GM13977 (cell line): ENCODE measurements around the gene ATG12.

Experiments used
- DNase-seq: peaks from one replicate; pipeline ENCODE4 v3.0.0; 2012; ENCODE audit warnings: low spot score
- CTCF ChIP-seq: IDR thresholded peaks from 2 replicates; pipeline ENCODE4 v1.5.1; 2012; ENCODE audit warnings: mild to moderate bottlenecking, control low read depth; ENCODE audit not compliant: insufficient read depth; ENCODE audit errors: extremely low read depth, missing control alignments
- in situ Hi-C: fragments of 300-500 bp; cut with MboI; formaldehyde crosslinking; loops from one replicate; pipeline ENCODE4 v1.12.0; 2022; ENCODE audit warnings: low sequenced_read_pairs, low pct_unique_long_range_greater_than_20kb, mixed read lengths, inconsistent platforms; ENCODE audit not compliant: unreplicated experiment

ATG12 gene

GRCh38 chr5:115843444-115844130 lies 2.2 kb upstream of the ATG12 start:
- no peak for DNase-seq
- in situ Hi-C loops: loop anchor here (10.0 to 25.0 kb wide), 2 partner anchors 219 kb away; partner anchors contain the start of gene TMED7
- no peak for TF ChIP-seq CTCF

- no peak for TF ChIP-seq CTCF
- DNase-seq: no peak
- in situ Hi-C loops: loop anchor here (10.0 to 25.0 kb wide), 2 partner anchors 218 to 219 kb away; partner anchors contain the start of gene TMED7
These were observed 1.6 kb upstream of the ATG12 start for GRCh38 chr5:115842952-115843351.

- TF ChIP-seq CTCF: peak; percentile 33
- in situ Hi-C loops: loop anchor here (10.0 to 25.0 kb wide), 2 partner anchors 218 to 220 kb away; partner anchors contain the start of gene TMED7
- DNase-seq: no peak
These were observed 947 bp upstream of the ATG12 start for GRCh38 chr5:115842089-115842935.

- in situ Hi-C loops: loop anchor here (10.0 to 25.0 kb wide), 2 partner anchors 216 to 221 kb away; partner anchors contain the start of gene TMED7
- TF ChIP-seq CTCF: no peak
- no peak for DNase-seq
These were observed 492 bp downstream of the ATG12 start for GRCh38 chr5:115840873-115841272.

GRCh38 chr5:115838885-115839518 lies 2.4 kb downstream of the ATG12 start:
- TF ChIP-seq CTCF: peak; percentile 53
- in situ Hi-C loops: loop anchor here (10.0 to 25.0 kb wide), 2 partner anchors 223 to 524 kb away; no protein-coding TSS in a partner anchor
- DNase-seq: peak; percentile 48

- no peak for TF ChIP-seq CTCF
- no peak for DNase-seq
- in situ Hi-C loops: loop anchor here (10.0 to 25.0 kb wide), 2 partner anchors 227 to 521 kb away; no protein-coding TSS in a partner anchor
These were observed 5.9 kb downstream of the ATG12 start for GRCh38 chr5:115835481-115835880.
